GM23248 (cell line): ENCODE data around the gene PAX6.

ENCODE experiments used
- EZH2 ChIP-seq: fragments of 200-600 bp; sonication (generic); IDR thresholded peaks from 2 replicates; pipeline ENCODE4 v1.6.1; 2018; ENCODE audit warnings: antibody characterized with exemption, mild to moderate bottlenecking; ENCODE audit not compliant: insufficient read depth, poor library complexity, severe bottlenecking
- EZH2phosphoT487 ChIP-seq: fragments of 200-600 bp; sonication (generic); IDR thresholded peaks from 2 replicates; pipeline ENCODE4 v1.6.1; 2018; ENCODE audit warnings: antibody characterized with exemption, moderate library complexity, mild to moderate bottlenecking, low read depth; ENCODE audit not compliant: insufficient read depth

- TF ChIP-seq EZH2phosphoT487, result no peak
- TF ChIP-seq EZH2, result no peak
Measured at GRCh38 chr11:31809541-31809856, 1.6 kb downstream of the PAX6 start.
